Tibial nerve (tissue), 4 donors: ENCODE measurements around the gene SLC38A3.

ENCODE experiments used
- CTCF ChIP-seq, 5 experiments: fragments of 200-600 bp in 3 of 5; fragments of 450-650 bp in 2 of 5; sonication (generic) in 3 of 5; IDR thresholded peaks; one replicate each; pipeline ENCODE4 v1.5.1; 2016 to 2019; ENCODE audit warnings: antibody characterized with exemption in 5 of 5, mild to moderate bottlenecking in 3 of 5, moderate library complexity in 2 of 5
- EP300 ChIP-seq, 2 donors: sonication (generic); formaldehyde crosslinking; IDR thresholded peaks; one replicate each; pipeline ENCODE4 v1.6.1; 2017; ENCODE audit warnings: antibody characterized with exemption in 2 of 2, mild to moderate bottlenecking in 1 of 2
- POLR2A ChIP-seq, 2 donors: fragments of 450-650 bp; IDR thresholded peaks; one replicate each; pipeline ENCODE4 v1.6.1; 2017; ENCODE audit warnings: antibody characterized with exemption in 2 of 2, mild to moderate bottlenecking in 2 of 2, moderate library complexity in 2 of 2

DNA sequence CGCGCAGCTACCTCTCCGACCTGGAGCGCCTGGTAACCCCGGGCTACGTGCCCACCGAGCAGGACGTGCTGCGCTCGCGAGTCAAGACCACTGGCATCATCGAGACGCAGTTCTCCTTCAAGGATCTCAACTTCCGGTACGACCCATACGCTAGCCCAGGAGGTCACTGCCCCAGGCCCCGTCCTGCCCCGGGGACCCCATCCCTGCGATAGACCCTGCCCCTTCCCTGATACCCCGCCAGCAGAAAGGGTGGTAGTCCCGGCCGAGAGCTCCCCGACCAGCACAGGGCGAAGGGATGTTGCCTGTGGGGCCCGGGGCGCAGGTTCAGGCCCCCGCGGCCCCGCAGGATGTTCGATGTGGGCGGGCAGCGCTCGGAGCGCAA is 11.3 kb upstream of the SLC38A3 start:
- TF ChIP-seq POLR2A (IDR thresholded peaks at IDR 0.05) (no peak), EP300 (IDR thresholded peaks at IDR 0.05) (no peak), CTCF (IDR thresholded peaks at IDR 0.05) (no peak)
